Upper lobe of left lung (tissue), 6 donors: ENCODE data around the gene ULBP3. TPM values are rescaled to one million over a fixed set of nuclear protein-coding genes. Genes with fewer than 3 reads are reported as not detected.

Source experiments
- ATAC-seq, 2 donors: fragments of 200-7000 bp; cut with Tn5 transposase; one replicate each; pipeline ENCODE4 v1.9.1; 2022; ENCODE audit warnings: mild to moderate bottlenecking in 2 of 2, moderate library complexity in 2 of 2; ENCODE audit not compliant: low FRiP score in 2 of 2
- DNase-seq, 2 donors: peaks; one replicate each; pipeline ENCODE4 v3.0.0-alpha.2; 2019 to 2020
- H3K27ac ChIP-seq, 4 donors: fragments of 200-600 bp; sonication (generic); one replicate each; pipeline ENCODE4 v1.5.1; 2016 to 2019
- H3K27me3 ChIP-seq, 4 donors: fragments of 200-600 bp; sonication (generic); one replicate each; pipeline ENCODE4 v1.5.1; 2017 to 2019
- H3K36me3 ChIP-seq, 4 donors: fragments of 200-600 bp; sonication (generic); one replicate each; pipeline ENCODE4 v1.5.1; 2016 to 2019
- H3K4me1 ChIP-seq, 4 donors: fragments of 200-600 bp; sonication (generic); one replicate each; pipeline ENCODE4 v1.5.1; 2018 to 2019
- H3K4me3 ChIP-seq, 4 donors: fragments of 200-600 bp; sonication (generic); one replicate each; pipeline ENCODE4 v1.5.1; 2017 to 2019; ENCODE audit warnings: mild to moderate bottlenecking in 2 of 4, moderate library complexity in 1 of 4
- H3K9me3 ChIP-seq, 4 donors: fragments of 200-600 bp; sonication (generic); one replicate each; pipeline ENCODE4 v1.5.1; 2018 to 2019
- CTCF ChIP-seq, 6 experiments: fragments of 450-650 bp in 4 of 6; fragments of 200-600 bp in 2 of 6; sonication (generic) in 2 of 6; IDR thresholded peaks; one replicate each; pipeline ENCODE4 v1.5.1; 2016 to 2019; ENCODE audit warnings: antibody characterized with exemption in 6 of 6
- EP300 ChIP-seq, 4 donors: sonication (generic); formaldehyde crosslinking; IDR thresholded peaks; one replicate each; pipeline ENCODE4 v1.5.1; 2017; ENCODE audit warnings: antibody characterized with exemption in 4 of 4, control low read depth in 2 of 4
- POLR2A ChIP-seq, 4 donors: fragments of 450-650 bp; IDR thresholded peaks; one replicate each; pipeline ENCODE4 v1.5.1; 2016 to 2017; ENCODE audit warnings: antibody characterized with exemption in 4 of 4, mild to moderate bottlenecking in 2 of 4
- POLR2AphosphoS5 ChIP-seq, 2 donors: sonication (generic); formaldehyde crosslinking; IDR thresholded peaks; one replicate each; pipeline ENCODE4 v1.5.1; 2017; ENCODE audit warnings: antibody characterized with exemption in 2 of 2
- WGBS, 2 donors: methylation state at CpG; one replicate each; pipeline ENCODE4 v1.1.5; 2017 to 2018; 5-methylcytosine and 5-hydroxymethylcytosine counted together
- total RNA-seq, 6 donors: library from RNA; depleted of rRNA in 4 of 6; stranded (reverse); fragments of >200 nt in 4 of 6; gene quantifications; one replicate each; pipeline versions ENCODE4 v1.1.0 to v1.2.1, GENCODE V29; 2016 to 2021
- donor health status: DM: no; HTN: no; CAD: no; lungs with moderate emphysema.
- donor health status: DM: no; HTN: yes; CAD: no; lungs with severe emphysema.

The ULBP3 gene
- total RNA-seq: 1 to 10 TPM in 4 of 6 donors, not detected in 2; 2.5 to 7.0 (median 4.9) TPM

GRCh38 chr6:150068720-150069648, at the start of gene ULBP3:
TSS of gene ULBP3 (minus strand) at chr6:150069121. CDS start at chr6:150069066, 55 bp downstream.
- H3K27ac ChIP-seq: peak within 1 kb of the TSS; percentile 65 to 81 (median 76)

GRCh38 chr6:150118627-150119026, 49.7 kb upstream of the ULBP3 start:
- Histone ChIP-seq H3K4me3 (no peak overlapping the region), H3K27ac (no peak overlapping the region), H3K4me1 (peaks cover 0 to 4% (median 2%) of the 10 kb centered on the region in 4 donors), H3K27me3 (no peaks in the 10 kb centered on the region), H3K9me3 (no peaks in the 10 kb centered on the region), H3K36me3 (no peaks in the 10 kb centered on the region)
- peak; percentile 4 to 35 for ATAC-seq
- TF ChIP-seq EP300 (IDR thresholded peaks at IDR 0.05): no peak
- no peak for TF ChIP-seq POLR2AphosphoS5 (IDR thresholded peaks at IDR 0.05)
- no peak for TF ChIP-seq POLR2A (IDR thresholded peaks at IDR 0.05)
- no peak for TF ChIP-seq CTCF (IDR thresholded peaks at IDR 0.05)
- peak; percentile 35 to 47 for DNase-seq
- 69 to 75% methylated on average over 6 to 9 of the region's 9 CpGs for WGBS, 2 donors

More at GRCh38 chr6:150068720-150069648, at the start of gene ULBP3:
- Histone ChIP-seq H3K9me3 (no peaks in the 10 kb centered on the region), H3K4me1 (peaks cover 10 to 34% (median 16%) of the 10 kb centered on the region in 4 donors), H3K36me3 (no peaks in the 10 kb centered on the region), H3K27me3 (no peaks in the 10 kb centered on the region), H3K4me3 (peak within 1 kb of the TSS; percentile 48 to 83 (median 66))
- ATAC-seq (peak; percentile 92 to 96), DNase-seq (peak; percentile 91 to 96)
- 5% methylated on average over 33 to 51 of the region's 72 CpGs for WGBS, 2 donors
- TF ChIP-seq POLR2AphosphoS5 (IDR thresholded peaks at IDR 0.05) (peak in 1 of 2 donors; percentile 86), EP300 (IDR thresholded peaks at IDR 0.05) (no peak), POLR2A (IDR thresholded peaks at IDR 0.05) (peak in 1 of 4 donors; percentile 72), CTCF (IDR thresholded peaks at IDR 0.05) (peak; percentile 32 to 72 (median 58))

GRCh38 chr6:150118203-150118602, 49.3 kb upstream of the ULBP3 start:
- WGBS, 2 donors: 81 to 85% methylated on average over 6 of the region's 6 CpGs
- Histone ChIP-seq H3K9me3 (no peaks in the 10 kb centered on the region), H3K4me1 (peaks cover 0 to 4% (median 2%) of the 10 kb centered on the region in 4 donors), H3K4me3 (no peak overlapping the region), H3K36me3 (no peaks in the 10 kb centered on the region), H3K27ac (no peak overlapping the region), H3K27me3 (no peaks in the 10 kb centered on the region)
- no peak for TF ChIP-seq CTCF (IDR thresholded peaks at IDR 0.05)
- ATAC-seq (no peak), DNase-seq (no peak)

- Histone ChIP-seq H3K4me1 (peaks cover 0 to 4% (median 2%) of the 10 kb centered on the region in 4 donors), H3K27ac (peak overlapping the region in 1 of 4 donors; percentile 57), H3K4me3 (no peak overlapping the region), H3K9me3 (no peaks in the 10 kb centered on the region), H3K27me3 (no peaks in the 10 kb centered on the region), H3K36me3 (no peaks in the 10 kb centered on the region)
- TF ChIP-seq EP300 (IDR thresholded peaks at IDR 0.05) (no peak), POLR2A (IDR thresholded peaks at IDR 0.05) (no peak), CTCF (IDR thresholded peaks at IDR 0.05) (no peak), POLR2AphosphoS5 (IDR thresholded peaks at IDR 0.05) (no peak)
- WGBS, 2 donors: 52 to 71% methylated on average over 5 to 8 of the region's 8 CpGs
- ATAC-seq (peak; percentile 9 to 15), DNase-seq (no peak)
These were observed 47.4 kb upstream of the ULBP3 start for GRCh38 chr6:150116200-150116800.
